Caco-2 (cell line): ENCODE measurements around the gene HSPB9. TPM values are rescaled to one million over a fixed set of nuclear protein-coding genes. Genes with fewer than 3 reads are reported as not detected.

Experiments
- BruUV-seq: library from RNA; stranded (reverse); fragments of 400-500 nt; replicated peaks from 2 replicates; lab custom pipeline; 2021; lab: Mats Ljungman, UMichigan
- CTCF ChIA-PET: fragments of 300-600 bp; sonication (Branson Sonifier 250); formaldehyde crosslinking; loops from one replicate; lab custom pipeline; 2022; ENCODE audit warnings: antibody characterized with exemption; lab: Charles Lee
- POLR2A ChIA-PET: fragments of 300-600 bp; sonication (Branson Sonifier 250); formaldehyde crosslinking; loops from one replicate; lab custom pipeline; 2022; ENCODE audit warnings: antibody characterized with exemption; lab: Charles Lee
- DNase-seq, 2 experiments: peaks; one replicate each; pipeline versions ENCODE4 v3.0.0 to v3.0.0-alpha.2; 2020 to 2022
- H3K27me3 ChIP-seq: replicated peaks from 2 replicates; pipeline ENCODE4 v1.6.0; 2011; ENCODE audit warnings: low read length; ENCODE audit not compliant: control insufficient read depth, insufficient read depth
- H3K36me3 ChIP-seq: 2 replicates; pipeline ENCODE4 v1.5.1; 2011; ENCODE audit warnings: low read length; ENCODE audit not compliant: control insufficient read depth, insufficient read depth
- H3K4me1 ChIP-seq: fragments of 250-450 bp; sonication (Bioruptor Pico); 2 replicates; pipeline ENCODE4 v1.5.1; 2020; ENCODE audit warnings: mild to moderate bottlenecking
- H3K4me3 ChIP-seq: 2 replicates; pipeline ENCODE4 v1.5.1; 2011; ENCODE audit warnings: low read depth, mild to moderate bottlenecking, control low read depth, low read length
- H3K9me3 ChIP-seq: fragments of 250-450 bp; sonication (Bioruptor Pico); 2 replicates; pipeline ENCODE4 v1.5.1; 2020; ENCODE audit warnings: mild to moderate bottlenecking, moderate library complexity
- H3K27ac Mint-ChIP-seq: one replicate; pipeline ENCODE4 v1.8.0; 2022; ENCODE audit warnings: mixed read lengths; ENCODE audit not compliant: unreplicated experiment
- H3K27me3 Mint-ChIP-seq: one replicate; pipeline ENCODE4 v1.8.0; 2022; ENCODE audit warnings: mixed read lengths; ENCODE audit not compliant: insufficient read depth, unreplicated experiment
- H3K36me3 Mint-ChIP-seq: one replicate; pipeline ENCODE4 v1.8.0; 2022; ENCODE audit warnings: mild to moderate bottlenecking, mixed read lengths; ENCODE audit not compliant: insufficient read depth, unreplicated experiment
- H3K4me1 Mint-ChIP-seq: one replicate; pipeline ENCODE4 v1.8.0; 2022; ENCODE audit warnings: low read depth, mixed read lengths; ENCODE audit not compliant: unreplicated experiment
- H3K4me3 Mint-ChIP-seq: one replicate; pipeline ENCODE4 v1.8.0; 2022; ENCODE audit warnings: mild to moderate bottlenecking, moderate library complexity, mixed read lengths; ENCODE audit not compliant: unreplicated experiment
- H3K9me3 Mint-ChIP-seq: one replicate; pipeline ENCODE4 v1.8.0; 2022; ENCODE audit warnings: mixed read lengths; ENCODE audit not compliant: unreplicated experiment
- intact Hi-C: fragments of 100-400 bp; cut with micrococcal nuclease; formaldehyde crosslinking; loops from one replicate; pipeline ENCODE4 v1.10.0; 2022; ENCODE audit not compliant: unreplicated experiment
- total RNA-seq: library from RNA; stranded (reverse); gene quantifications from 2 replicates; pipeline ENCODE4 v1.2.3, GENCODE V29; 2022
- TF ChIP-seq, protein P1 (sequence below), 2 experiments: fragments of 200-600 bp in 1 of 2; IDR thresholded peaks; 1 replicate in 1 of 2; 2 replicates in 1 of 2; pipeline versions ENCODE4 v1.5.1 to v1.8.0; 2011 to 2022; ENCODE audit warnings: antibody characterized with exemption in 1 of 2, control low read depth in 1 of 2, inconsistent platforms in 1 of 2, low read depth in 1 of 2, low read length in 1 of 2, mild to moderate bottlenecking in 1 of 2, moderate library complexity in 1 of 2; ENCODE audit not compliant: insufficient read depth in 1 of 2, severe bottlenecking in 1 of 2, unreplicated experiment in 1 of 2

The HSPB9 gene
- total RNA-seq, 1 experiment from 2014 or later = not detected

GRCh38 chr17:42127414-42127813 lies 4.8 kb downstream of the HSPB9 start:
- TF ChIP-seq, protein P1, sequence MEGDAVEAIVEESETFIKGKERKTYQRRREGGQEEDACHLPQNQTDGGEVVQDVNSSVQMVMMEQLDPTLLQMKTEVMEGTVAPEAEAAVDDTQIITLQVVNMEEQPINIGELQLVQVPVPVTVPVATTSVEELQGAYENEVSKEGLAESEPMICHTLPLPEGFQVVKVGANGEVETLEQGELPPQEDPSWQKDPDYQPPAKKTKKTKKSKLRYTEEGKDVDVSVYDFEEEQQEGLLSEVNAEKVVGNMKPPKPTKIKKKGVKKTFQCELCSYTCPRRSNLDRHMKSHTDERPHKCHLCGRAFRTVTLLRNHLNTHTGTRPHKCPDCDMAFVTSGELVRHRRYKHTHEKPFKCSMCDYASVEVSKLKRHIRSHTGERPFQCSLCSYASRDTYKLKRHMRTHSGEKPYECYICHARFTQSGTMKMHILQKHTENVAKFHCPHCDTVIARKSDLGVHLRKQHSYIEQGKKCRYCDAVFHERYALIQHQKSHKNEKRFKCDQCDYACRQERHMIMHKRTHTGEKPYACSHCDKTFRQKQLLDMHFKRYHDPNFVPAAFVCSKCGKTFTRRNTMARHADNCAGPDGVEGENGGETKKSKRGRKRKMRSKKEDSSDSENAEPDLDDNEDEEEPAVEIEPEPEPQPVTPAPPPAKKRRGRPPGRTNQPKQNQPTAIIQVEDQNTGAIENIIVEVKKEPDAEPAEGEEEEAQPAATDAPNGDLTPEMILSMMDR (IDR thresholded peaks at IDR 0.05; ENCODE audit: insufficient read depth in 1 of 2, low read depth in 1 of 2, low read length in 1 of 2, severe bottlenecking in 1 of 2, unreplicated experiment in 1 of 2) = no peak
- no peak overlapping the region for H3K4me3 Mint-ChIP-seq
- no peak for DNase-seq
- Histone ChIP-seq H3K4me1 (no peaks in the 10 kb centered on the region), H3K27me3 (no peaks in the 10 kb centered on the region), H3K36me3 (peaks cover 6% of the 10 kb centered on the region; the same call in 1 of the 2 replicates), H3K4me3 (no peak overlapping the region), H3K9me3 (no peaks in the 10 kb centered on the region)
- no TSS peak for BruUV-seq
- H3K27ac Mint-ChIP-seq = no peak overlapping the region
- CTCF ChIA-PET = interaction anchor here (0.7 kb wide), 1 partner anchor 54 kb away, joined by 3 read pairs; no protein-coding TSS in a partner anchor
- H3K27me3 Mint-ChIP-seq = no peaks in the 10 kb centered on the region
- H3K4me1 Mint-ChIP-seq = no peaks in the 10 kb centered on the region
- H3K9me3 Mint-ChIP-seq = no peaks in the 10 kb centered on the region
- POLR2A ChIA-PET = no interaction called here
- intact Hi-C loops = no loop called here
- peaks cover 58% of the 10 kb centered on the region for H3K36me3 Mint-ChIP-seq

GRCh38 chr17:42129109-42129837 lies 6.7 kb downstream of the HSPB9 start:
- Histone ChIP-seq H3K36me3 (peaks cover 6% of the 10 kb centered on the region; the same call in 1 of the 2 replicates), H3K4me3 (no peak overlapping the region), H3K9me3 (no peaks in the 10 kb centered on the region), H3K27me3 (no peaks in the 10 kb centered on the region), H3K4me1 (no peaks in the 10 kb centered on the region)
- Mint-ChIP-seq H3K27me3 (no peaks in the 10 kb centered on the region), H3K4me3 (no peak overlapping the region), H3K9me3 (no peaks in the 10 kb centered on the region), H3K27ac (no peak overlapping the region), H3K36me3 (peaks cover 52% of the 10 kb centered on the region), H3K4me1 (no peaks in the 10 kb centered on the region)
- POLR2A ChIA-PET = no interaction called here
- no TSS peak for BruUV-seq
- TF ChIP-seq, protein P1 (IDR thresholded peaks at IDR 0.05; ENCODE audit: insufficient read depth in 1 of 2, low read depth in 1 of 2, low read length in 1 of 2, severe bottlenecking in 1 of 2, unreplicated experiment in 1 of 2) = no peak
- DNase-seq = no peak
- intact Hi-C loops = no loop called here
- CTCF ChIA-PET = interaction anchor here (1.2 kb wide), 1 partner anchor 9 kb away, joined by 4 read pairs; the partner anchor contains the start of gene KAT2A

DNA sequence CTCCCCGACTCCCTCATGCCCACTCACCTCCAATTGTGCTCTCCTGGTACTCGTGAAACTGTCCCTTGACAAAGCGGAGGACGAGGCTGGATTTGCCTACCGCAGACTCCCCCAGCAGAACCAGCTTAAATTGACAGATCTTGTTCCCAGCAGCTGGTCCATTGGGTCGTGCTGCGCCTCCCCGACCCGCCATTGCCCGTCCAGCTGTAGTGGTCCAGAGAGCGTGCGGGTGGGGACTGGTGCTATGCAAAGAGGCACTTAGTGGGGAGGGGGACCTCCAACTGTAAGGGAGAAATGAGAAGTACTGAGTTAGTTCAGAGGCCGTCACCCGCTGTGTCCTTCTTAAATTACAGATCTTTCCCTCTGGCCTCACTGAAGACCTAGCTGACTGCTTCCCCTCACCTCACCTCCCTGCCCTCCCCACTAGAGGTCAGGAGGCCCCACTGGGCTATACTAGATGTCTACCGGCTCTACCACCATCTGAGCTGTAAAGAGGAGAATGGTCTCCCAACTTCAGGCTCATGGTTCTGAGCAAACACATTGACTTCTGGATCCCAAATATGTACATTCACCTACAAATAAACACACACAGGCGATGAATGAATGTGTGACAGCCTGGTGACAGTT lies 7.8 kb downstream of the HSPB9 start:
- TF ChIP-seq, protein P1 (IDR thresholded peaks at IDR 0.05; ENCODE audit: insufficient read depth in 1 of 2, low read depth in 1 of 2, low read length in 1 of 2, severe bottlenecking in 1 of 2, unreplicated experiment in 1 of 2) = peak in 1 of 2 experiments; percentile 27
- no peaks in the 10 kb centered on the region for H3K9me3 Mint-ChIP-seq
- CTCF ChIA-PET = interaction anchor here (0.8 to 1.4 kb wide), 4 partner anchors 10 to 121 kb away, joined by 4 to 5 read pairs (median 4); partner anchors contain the start of genes KAT2A and KCNH4
- H3K27me3 Mint-ChIP-seq = no peaks in the 10 kb centered on the region
- no peak overlapping the region for H3K27ac Mint-ChIP-seq
- POLR2A ChIA-PET = no interaction called here
- Histone ChIP-seq H3K4me3 (no peak overlapping the region), H3K36me3 (peaks cover 6% of the 10 kb centered on the region; the same call in 1 of the 2 replicates), H3K9me3 (no peaks in the 10 kb centered on the region), H3K4me1 (0 out of 2 replicates have a peak, but pooled peaks cover 2% of the 10 kb centered on the region), H3K27me3 (no peaks in the 10 kb centered on the region)
- DNase-seq = no peak
- intact Hi-C loops = no loop called here
- no peaks in the 10 kb centered on the region for H3K4me1 Mint-ChIP-seq
- peaks cover 53% of the 10 kb centered on the region for H3K36me3 Mint-ChIP-seq
- H3K4me3 Mint-ChIP-seq = no peak overlapping the region
- no TSS peak for BruUV-seq
